ENCODE results near the gene JADE1.

Gene JADE1

DNA sequence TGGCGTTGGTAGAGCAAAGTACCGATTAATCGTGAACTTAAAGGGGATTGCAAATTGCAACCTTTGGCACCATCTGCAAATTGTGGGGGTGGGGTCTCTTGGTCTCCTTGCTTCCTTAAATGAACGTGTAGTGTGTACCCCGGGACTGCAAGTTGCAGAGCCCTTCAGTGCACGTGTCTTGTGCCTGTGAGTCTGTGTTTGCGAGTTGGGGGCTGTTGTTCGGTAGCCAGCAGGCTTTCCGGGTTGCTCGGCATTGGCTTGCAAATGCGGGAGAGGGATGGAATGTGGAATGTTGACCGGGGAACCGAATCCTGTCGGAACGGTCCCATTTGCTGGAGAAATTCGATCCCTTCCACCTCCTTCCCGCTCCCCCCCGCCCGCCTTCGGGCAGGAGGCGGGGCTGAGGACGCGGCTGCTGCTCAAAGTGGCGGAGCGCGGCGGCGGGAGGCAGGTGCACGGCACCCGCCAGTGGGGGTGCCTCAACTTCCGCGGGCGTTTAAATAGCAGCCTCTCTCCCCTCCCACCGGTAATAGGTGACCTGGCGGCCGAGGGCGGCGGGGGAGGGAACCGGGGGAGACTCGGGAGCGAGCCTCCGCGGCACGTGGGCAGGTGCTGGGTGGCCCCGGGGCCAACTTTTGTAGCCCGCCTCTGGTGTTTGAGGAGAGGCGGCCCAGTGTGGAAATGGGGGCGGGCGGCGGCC lies 1.5 kb downstream of the JADE1 start:
- DNase-seq (ENCODE audit: low read depth), result peak; percentile 71

DNA sequence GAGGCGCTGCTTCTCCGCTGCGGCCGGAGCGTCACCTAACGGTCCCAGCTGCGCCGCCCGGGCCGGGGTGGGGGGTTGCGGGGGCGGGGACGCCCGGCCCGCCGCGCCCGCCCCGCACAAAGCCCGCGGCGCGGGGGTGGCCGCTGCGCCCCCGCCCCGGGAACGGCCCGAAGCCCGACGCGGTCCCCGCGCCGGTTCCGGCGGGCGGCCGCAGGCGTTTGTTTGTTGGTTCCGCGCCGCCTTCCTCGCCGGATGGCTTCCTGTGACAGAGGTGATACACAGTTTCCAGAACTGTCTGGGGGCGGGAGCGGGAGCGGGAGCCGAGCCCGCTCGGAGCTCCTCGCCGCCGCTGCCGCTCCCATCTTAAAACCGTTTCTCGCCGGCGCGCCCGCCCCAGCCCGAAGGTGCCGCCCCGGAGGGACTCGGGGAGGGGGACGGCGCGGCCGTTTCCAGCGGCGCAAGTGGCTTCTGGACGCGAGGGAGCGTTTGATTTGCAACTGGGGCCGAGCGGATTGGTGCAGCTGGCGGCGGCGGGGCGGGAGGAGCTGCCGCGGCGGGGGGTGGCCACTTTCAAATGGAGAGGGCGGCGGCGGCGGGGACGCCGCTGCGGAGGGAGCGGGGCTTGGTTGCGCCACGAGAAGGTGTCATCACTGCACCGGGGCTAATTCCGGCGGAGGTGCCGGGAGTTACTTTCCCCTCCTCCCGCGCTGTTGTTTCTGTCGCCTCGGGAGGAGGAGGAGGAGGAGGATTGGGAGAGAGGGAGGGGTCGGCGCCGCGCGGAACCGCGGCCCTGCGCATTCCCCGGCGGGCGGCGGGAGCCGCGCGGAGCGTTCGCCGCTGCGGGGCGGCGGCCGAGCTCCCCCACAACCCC lies 2.3 kb downstream of the JADE1 start:
- DNase-seq (ENCODE audit: low read depth), result peak; percentile 66

DNA sequence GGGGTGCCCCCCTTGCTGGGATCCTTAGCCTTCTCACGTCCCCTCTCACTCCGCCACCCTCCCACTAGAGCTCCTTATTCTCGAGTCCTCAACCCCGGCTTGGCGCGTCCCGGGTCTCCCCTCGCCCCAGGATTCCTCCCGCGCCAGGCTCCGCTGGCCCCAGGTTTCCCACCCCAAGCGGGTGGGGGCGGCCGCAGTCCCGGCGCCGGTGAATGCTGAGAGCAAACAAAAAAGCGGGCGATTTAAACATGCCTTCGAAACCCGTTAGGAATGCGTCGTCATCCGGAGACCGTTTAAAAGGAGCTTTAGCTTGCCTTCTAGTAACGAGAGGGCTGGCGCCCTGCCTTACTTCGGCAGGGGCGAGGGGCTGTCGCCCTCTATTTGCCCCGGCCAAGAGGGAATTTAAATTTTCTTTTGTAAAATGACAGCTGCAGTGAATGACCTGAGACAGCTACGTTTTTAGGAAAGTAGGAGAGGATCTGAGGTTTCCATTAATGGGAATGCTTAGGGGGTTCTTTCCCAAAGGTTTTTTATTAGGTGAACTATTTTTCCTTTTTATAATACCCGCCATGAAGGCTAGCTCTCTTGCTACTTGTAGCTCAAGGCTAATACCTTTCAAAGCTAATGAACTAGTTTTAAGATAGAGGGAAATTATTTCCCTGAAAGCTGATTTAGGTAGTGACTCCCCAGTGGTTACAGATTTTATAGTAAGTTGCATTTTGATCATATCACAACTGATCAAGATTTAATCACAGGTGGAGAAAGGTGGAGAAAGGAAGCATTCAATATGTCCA lies 3.1 kb downstream of the JADE1 start:
- DNase-seq (ENCODE audit: low read depth), result no peak

DNA sequence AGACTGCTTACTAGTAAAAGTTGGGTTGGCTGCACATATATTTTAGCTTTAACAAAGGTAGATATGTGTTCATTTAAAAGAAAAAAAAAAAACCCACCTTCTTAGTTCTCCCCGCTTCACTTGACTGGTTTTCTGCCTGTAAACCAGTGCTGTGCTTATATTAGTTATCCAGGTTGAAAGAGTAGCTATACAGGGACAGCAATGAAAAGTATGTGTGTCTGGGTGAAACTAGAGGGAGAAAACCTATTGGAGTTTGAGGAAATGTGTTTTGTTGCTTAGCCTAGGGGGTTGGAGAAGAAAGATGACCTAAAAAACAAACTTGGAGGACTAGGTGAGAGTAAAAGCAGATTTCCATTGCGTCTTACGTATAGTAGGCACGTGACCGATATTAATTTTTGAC lies 4.5 kb downstream of the JADE1 start:
- DNase-seq (ENCODE audit: low read depth), result no peak

DNA sequence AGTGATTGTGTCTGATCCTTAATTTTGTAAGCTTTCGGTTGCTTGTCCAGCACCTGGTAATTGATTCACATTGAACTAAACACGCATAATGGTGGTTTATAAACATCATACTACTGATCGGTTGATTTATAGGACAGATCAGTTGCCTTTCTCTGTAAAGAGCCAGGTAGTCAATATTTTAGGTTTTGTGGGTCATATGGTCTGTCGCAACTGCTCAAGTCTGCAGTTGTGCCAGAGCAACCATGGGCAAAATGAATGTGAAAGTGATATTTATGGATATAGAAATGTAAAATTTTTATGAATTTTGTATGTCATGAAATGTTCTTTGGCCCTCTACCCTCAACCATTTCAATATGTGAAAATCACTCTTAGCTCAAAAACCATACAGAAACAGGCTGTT lies 8.9 kb downstream of the JADE1 start:
- no peak for DNase-seq (ENCODE audit: low read depth)

DNA sequence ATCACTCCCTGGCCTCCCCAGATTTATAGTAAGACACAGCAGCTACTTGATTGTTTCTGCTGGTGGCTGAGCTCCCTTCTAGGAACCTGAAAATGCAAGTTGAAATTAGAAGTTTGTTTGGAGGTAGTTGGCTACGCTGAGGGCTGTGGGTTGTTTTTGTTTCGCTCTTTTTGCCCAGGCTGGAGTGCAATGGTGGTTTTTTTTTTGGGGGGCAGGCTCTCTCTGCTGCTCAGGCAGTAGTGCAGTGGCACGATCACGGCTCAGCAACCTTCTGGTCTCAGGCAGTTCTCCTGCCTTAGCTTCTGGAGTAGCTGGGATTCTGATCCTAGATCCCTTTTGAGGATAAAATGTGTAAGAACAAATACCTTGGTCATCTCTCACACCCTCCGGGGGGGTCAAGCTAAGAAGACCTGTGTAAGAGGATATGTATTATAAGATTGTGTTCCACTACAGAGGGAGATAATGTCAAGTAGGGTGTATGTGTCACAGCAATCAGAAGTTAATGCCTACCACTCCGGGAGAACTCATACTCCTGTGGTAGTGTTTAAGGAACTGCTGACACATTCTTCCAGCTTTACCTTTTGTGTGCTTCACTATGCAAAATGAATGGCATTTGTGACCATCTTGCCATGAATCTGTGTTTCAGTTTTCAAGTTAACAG lies 9.7 kb downstream of the JADE1 start:
- no peak for DNase-seq (ENCODE audit: low read depth)

DNA sequence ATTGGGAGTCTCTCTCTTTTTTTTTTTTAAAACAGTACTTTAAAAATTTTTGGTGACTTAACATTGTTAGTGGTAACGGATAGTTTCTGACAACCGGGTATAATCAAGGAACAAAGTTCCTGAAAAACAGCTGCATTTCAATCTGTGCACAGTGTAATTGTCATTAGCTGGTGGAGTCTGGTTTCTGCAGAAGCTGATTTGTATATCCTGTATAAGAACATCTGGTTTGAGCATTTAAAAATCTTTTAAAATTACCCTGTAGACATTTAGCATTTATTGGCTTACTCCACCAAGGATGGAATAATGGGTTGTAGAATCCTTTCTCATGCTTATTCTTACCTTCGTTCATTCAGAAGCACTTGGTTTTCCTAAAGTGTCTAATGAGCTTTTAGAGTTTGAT lies 11.2 kb downstream of the JADE1 start:
- no peak for DNase-seq (ENCODE audit: low read depth)

DNA sequence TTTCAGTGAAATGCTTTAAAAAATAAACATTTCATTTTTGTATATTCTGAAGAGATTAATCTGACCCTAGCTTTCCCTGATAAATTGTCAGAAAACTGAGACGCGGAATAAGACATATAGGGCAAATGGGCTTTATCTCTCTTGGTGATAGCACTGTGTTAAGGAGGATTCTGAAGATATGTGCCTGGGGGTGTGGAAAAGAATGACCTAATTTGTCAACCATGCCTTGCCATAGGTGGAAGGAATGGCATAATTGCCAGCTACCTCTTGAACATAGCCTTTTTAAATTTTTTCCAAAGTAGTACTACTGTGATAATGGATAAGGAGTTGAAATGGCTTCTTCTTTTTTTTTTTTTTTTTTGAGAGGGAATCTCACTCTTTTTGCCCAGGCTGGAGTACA lies 11.7 kb downstream of the JADE1 start:
- no peak for DNase-seq (ENCODE audit: low read depth)

DNA sequence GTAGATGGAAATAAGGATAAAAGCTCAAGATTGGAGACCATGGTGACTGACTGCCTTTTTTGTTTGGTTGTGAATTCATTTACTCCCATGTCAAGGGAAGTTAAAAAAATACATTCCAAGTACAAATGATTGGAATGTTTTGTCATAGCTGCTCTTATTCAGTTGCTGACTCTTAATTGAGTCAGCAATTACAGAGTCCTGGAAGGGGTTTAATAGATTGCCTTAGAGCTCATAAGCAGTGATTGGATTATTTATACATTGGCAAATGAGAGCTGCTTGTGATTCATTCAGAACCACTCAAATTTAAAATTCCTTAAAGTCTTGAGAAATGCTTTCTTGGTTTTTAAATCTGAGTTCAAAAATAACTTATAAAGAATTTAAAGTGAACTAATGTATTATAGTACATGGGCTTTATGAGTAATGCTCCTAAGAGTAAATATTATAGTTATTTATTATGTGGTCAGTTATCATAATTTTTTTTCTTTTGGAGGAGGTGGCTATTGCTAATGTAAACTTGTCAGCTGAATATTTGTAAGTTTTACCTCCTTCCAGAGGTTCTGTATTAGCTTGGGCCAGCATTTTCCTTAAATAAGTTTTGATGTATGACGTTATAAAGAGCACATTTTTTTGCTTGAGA lies 13.6 kb downstream of the JADE1 start:
- DNase-seq (ENCODE audit: low read depth), result no peak

DNA sequence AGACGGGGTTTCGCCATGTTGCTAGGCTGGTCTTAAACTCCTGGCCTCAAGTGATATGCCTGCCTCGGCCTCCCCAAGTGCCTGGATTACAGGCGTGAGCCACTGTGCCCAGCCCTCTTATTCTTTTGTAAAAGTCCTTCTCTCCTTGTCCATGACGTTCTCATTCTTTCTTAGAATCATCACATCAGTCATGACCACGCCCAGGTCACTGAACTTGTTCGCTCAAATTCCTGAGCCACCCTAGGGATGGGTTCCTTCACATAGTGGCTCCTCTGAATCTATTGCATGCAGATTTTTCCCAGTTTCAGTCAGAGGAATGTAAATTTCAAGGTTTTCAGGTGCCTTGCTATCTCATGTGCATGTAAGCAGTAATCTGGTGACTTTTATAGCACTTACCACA lies 15.7 kb downstream of the JADE1 start:
- DNase-seq (ENCODE audit: low read depth), result no peak

DNA sequence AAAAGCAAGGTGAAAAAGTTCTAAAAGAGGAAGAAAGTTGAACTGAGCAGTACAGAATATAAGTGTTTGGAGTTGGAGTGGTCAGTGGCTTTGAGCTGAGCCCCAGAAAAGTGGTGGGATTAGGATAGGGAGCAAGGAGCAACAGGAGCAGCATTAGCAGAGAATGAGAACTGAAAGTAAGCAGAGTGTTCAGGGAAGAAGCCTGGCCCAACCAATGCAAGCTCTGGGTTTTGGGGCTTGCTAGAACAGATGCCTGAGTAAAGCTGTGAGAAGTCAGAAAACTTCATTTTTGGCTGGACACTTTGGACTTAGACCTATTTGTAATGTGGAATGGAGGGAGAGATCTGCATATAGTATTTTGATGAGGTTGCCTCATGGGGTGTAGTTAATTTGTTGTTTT lies 17.8 kb downstream of the JADE1 start:
- DNase-seq (ENCODE audit: low read depth), result no peak

DNA sequence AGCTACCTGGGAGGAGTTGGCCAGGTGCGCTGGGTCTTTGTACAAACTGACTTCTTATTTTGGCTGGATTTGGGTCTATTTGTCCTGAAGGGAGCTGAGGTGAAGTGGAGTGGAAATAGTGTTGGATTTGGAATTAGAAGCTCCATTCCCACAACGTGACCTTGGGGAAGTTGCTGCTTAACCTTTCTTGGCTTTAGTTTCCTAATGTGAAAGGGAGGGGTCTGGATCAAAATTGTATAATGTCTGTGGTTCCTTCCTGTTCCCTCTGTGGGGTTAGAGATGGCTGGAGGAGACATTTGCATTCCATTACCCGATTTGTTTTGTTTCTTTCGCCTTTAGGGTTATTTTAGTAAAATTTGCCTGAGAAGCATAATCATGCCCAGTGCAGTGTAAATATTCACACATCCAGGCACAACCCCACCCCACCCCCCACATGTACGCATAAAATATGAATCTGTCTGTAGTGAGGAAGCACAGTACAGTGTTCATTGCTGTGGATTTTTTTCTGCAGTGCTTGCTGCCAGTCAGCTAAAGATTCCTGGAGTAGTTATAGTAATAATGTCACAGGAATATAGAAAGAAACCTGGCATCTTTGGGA lies 21.5 kb downstream of the JADE1 start:
- DNase-seq (ENCODE audit: low read depth), result no peak

DNA sequence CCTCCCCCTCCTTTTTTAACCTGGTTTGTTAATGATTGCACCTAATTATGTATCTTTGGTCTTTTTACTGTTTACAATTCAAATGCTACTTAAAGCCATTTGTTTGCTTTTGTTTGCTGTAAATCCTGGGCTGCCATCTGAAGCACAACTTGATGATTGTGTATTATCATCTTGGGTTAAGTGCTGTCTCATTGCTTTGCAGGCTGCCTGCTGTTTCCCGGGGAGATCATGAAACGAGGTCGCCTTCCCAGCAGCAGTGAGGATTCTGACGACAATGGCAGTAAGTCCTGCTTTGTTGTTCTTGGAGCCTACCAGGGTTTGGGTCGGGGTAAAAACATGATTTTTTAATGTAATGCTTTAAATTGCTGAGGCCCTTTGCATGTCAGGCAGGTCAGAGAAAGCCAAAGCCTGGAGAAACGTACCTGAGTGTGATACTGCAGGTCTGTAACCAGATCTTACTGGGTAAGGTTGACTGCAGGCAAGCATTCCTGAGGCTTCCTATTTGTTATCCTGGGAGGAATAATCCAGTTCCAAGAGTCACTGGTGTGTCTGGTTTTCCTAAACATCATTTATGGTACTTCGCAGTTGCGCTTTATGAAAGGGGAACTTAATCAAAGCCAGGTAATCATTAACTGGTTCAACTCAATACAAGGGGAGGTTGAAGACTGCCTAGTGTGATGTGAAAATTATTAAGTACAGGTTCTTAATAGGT lies 22.2 kb downstream of the JADE1 start:
- no peak for DNase-seq (ENCODE audit: low read depth)

DNA sequence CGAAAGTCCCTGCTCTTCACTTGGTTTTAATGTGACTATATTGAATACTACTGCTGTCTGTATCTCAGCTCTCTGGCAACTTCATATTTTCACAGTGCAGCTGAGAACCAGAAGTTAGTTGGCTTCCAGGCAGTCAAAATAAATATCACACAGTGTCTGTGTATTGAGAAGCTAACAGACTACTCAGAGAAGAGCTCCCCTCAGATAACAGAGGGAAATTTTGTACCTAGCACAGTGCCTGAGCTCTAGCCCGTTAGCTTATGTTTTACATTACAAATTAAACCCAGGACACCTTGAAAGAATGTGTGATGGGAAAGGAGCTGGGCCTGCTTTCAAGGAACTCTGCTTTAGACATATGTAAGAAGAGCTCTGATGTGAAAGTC lies 22.7 kb downstream of the JADE1 start:
- no peak for DNase-seq (ENCODE audit: low read depth)

DNA sequence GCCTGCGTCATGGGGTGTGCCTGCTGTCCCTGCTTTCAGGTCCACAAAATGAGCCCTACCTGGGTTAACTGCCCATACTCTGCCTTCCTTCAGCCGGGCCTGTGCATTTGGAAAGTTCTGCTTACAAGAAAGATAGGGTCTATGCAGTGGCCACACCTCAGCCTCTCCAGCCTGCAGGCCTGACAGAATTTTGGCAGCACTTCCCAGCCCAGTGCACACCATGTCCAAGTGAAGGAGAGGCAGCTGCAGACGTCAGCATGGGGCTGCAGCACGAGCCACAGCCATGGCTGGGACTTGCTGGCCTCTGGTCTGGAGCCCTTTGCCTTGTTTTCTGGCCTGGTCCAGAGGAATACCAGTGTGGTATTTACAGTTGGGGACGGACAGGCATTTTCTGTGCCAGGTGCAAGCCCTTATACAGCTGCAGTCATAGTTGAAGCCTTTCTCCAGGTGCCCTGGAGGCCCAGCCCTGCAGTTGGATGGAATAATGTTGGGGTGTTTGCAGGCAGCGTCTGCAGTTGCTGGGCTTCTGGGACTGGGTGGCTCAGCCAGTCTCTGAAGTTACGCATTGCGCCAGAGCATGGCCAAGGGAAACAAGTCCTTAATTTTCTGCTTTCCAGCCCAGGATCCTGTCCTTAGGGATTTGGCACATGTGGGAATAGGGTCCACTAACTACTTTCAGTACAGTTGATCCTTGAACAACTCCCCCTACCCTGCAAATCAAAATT lies 26.2 kb downstream of the JADE1 start:
- no peak for DNase-seq (ENCODE audit: low read depth)

DNA sequence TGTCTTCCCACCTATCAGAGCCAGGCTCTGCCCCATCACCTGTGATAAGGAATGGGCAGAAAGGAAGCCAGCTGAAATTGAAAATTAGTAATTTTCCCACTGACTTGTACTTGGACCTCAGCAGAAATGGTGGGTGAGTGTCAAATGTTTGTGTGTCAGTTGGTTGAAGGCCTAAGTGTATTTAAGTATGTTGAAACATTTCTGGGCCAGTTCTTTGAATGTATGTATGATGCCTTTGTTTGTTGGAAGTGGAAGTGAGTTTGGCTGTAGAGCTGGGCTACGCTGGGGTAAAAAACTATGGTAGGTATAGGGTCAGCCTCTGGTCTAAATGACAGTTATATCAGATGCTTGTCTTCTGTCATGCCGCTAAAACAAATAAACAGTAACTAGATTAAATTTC lies 27.7 kb downstream of the JADE1 start:
- DNase-seq (ENCODE audit: low read depth), result no peak

DNA sequence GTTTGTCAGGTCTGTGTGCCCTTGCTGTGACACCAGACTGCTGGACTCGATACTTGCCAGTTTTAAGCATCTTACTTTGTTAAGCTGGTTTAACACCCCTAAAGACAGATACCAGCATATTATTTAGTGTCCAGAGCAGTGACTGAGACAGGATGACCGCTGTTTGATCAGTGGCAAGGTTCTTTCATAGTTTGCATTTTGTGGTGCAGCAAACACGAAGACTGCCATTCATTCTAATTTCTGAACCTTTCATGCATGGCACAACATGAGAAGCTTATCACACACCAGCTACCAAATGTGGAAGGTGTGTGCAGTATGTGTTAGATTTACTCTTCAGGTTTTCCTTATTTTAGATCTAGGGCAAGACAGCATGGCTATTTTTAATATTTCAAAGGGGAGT lies 28.2 kb downstream of the JADE1 start:
- DNase-seq (ENCODE audit: low read depth), result no peak

DNA sequence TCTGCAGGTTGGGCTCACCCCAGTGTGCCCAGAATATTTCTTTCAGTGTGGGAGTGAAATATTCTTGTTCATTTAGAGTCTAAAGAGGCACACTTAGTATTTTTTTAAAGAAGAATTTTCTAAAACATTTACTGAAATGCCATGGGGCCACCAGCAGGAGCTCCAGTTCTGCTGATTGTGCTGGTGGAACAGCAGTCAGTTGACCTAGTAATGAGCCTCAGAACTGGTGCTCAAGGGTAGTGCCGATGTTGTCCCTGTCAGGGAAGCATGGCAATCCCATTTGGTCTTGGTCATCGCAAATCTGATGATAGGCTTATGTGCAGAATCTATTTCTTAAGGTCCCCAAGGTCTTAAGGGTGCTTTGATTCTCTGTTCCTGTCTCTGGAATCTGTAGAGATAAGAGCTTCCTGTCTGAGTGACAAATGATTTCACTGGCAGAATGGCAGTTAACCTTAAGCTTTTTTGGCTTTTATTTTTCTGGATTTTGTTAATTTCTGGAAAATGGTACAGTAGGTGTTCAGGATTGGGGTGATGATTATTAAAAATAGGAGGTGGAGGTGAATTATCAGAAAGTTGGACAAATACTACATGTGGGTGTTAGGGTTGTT lies 31.3 kb downstream of the JADE1 start:
- no peak for DNase-seq (ENCODE audit: low read depth)

DNA sequence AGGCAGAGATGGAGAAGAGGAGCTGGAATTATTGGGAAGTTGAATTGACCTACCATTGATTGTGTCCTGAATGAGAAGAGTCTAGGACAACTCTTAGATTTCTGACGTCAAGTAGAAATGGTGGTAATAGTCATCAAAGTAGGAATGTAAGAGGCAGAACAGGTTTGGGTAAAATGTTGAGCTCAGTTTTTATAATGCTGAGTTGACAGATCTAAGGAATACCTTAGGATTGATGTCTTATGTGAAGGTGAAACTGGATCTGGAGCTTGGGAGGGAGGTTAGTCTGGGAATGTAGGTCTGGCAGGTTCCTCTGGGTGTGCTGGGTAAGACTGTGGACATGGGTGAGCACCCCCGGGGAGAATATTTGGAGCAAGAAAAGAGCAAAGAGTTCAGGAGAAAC lies 31.9 kb downstream of the JADE1 start:
- no peak for DNase-seq (ENCODE audit: low read depth)

DNA sequence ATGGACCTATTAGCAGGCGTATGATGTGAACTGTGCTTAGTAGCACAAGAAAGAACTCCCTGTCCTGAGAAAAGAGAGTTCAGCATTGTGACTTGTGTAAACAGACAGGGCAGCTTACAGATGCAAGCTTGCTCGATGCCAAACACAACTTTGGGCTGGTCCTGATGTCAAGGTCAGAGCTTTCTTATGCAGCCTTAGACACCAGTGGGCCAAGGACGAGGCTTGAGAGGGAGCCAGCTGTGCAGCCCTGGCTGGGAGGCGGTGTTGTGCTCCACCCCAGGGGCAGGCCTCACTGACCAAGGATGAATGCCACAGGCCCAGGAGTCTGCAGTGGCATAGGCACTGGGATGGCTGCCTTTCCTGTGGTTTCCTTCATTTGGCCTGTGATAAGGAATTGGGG lies 35.4 kb downstream of the JADE1 start:
- no peak for DNase-seq (ENCODE audit: low read depth)

All from activated gamma-delta T cell treated with anti-CD3 and anti-CD28 coated beads, Interleukin-2, amount 50 U/mL, for 16 hours (primary cell).